OCI-M2 (cell line): ENCODE data around the gene RPS5.
"Not testable (repeated sequence)": the region's sequence is repeated elsewhere in the genome, so short reads cannot be mapped to it uniquely, and the experiment has no call there.

Experiments
- DNase-seq: peaks from one replicate; lab custom pipeline; 2025; ENCODE audit not compliant: unreplicated experiment; lab: John Stamatoyannopoulos, UW

Gene RPS5

DNA sequence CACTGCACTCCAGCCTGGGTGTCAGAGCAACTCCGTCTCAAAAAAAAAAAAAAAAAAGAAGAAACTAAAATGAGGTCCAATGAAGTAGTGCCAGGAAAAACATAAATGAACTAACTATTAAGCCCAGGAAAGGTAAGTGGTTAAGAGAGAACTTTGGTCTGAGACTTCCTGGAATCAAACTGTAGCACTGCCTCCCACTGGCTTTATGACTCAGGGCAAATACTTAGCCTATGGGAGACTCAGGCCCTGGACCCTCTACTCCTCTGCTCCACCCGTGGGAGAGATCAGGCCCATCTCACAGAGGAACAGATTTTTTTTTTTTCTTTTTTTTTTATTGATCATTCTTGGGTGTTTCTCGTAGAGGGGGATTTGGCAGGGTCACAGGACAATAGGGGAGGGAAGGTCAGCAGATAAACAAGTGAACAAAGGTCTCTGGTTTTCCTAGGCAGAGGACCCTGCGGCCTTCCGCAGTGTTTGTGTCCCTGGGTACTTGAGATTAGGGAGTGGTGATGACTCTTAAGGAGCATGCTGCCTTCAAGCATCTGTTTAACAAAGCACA is 16.9 kb downstream of the RPS5 start:
- DNase-seq = not testable (repeated sequence)

DNA sequence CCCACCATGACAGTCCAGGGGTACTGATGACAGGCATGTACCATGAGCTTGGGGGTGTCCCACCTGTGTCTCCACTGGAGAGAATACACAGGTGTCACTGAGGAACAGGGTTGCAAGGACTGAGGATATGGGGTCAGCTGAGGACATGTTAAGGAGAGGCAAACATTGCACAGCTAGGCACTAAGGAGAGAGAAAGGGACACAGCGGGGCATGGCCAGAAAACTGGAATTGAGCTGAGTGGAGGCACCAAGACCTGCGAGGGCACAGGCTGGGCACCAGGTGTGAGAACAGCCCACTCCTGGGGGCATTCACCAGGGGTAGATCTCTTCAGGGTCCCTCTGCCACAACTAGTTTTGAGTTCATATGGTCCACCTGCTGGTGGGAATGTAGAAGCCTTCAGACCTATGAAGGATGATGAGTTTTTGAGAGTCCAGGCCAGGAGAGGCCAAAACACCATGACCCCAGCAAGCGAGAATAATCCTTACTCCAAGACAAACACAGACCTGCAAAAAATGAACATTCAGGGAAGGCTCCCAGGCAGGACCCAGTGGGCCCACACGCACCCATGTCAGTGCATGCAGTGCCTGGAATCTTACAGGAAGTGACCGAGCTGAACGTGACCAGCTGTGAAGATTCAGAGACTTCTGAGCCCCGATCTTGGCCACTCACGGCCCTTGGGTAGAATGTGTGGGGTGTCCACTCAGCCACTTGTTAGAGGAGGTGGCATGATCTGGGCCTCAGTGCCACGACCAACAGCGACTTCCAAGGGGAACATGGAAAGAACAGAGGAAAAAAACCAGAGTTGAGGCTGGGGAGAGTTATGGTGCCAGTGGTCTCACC is 20.0 kb downstream of the RPS5 start:
- no peak for DNase-seq

DNA sequence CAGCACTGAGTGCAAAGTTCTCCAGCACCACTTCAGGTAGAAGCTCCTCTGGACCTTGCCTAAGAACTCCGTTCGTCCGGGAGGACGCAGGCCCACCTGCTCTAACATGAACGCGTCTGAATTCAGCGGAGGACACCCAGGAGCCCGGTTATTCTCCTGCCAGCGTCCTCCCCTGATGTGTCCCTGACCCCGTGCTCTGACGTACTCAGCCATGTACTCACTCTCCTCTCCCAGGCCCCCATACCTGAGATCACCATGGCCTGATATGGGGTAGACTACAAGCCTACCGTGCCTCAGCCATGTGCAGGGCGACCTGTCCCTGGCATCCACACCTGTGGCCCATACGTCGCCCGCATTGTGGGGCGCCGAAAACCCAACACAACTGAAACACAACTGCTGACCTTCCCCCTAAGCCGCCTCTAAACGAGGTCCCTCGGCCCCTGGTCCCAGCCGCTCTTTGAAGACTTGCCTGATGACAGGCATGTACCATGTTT is 20.6 kb downstream of the RPS5 start:
- DNase-seq = no peak

DNA sequence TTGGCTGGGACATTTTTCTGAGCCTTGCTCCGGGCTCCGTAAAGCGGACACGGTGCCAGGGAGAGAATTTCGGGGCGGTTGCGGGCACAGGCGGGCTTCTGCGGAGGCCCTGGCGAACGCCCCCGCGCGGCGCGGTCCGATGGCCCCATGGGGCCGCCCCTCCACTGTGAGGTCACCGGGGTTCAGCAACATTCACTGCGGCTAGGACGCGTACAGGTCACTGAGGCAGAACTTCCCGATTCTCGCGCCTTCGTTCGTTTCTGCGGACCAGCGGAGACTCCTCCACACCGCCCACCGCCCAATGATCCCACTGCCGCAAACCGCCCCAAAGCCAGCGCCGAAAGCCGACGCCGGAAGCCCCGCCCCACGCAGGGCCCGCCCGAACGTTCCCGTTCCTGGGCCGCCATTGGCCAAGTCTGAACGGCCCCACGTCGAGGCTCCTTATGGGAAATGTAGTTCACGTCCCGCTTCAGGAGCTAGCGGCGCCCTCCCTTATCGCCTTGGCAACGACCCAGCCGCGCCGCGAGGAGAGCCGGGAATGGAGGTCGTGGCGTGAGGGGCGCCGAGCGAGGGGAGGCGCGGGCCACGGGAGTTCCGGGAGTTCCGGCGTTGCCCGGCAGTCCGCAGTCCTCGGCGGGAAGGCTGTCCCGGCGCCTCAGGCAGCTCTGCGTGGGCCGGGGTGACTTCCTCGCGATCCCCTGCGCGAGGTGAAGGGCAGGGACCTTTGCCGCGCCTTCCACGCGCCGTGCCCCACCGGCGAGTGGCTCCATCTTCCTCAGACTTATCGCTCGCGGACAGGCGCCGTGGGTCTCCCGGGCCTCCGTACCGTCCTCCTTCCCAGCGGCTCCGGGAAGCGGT is 21.3 kb downstream of the RPS5 start, which contains the start of gene ZNF584:
Gene ZNF584 (plus strand): TSS at position 498 of the 858 bp plus-strand sequence. CDS start 499 bp downstream, outside the sequence.
- DNase-seq = peak; percentile 84

DNA sequence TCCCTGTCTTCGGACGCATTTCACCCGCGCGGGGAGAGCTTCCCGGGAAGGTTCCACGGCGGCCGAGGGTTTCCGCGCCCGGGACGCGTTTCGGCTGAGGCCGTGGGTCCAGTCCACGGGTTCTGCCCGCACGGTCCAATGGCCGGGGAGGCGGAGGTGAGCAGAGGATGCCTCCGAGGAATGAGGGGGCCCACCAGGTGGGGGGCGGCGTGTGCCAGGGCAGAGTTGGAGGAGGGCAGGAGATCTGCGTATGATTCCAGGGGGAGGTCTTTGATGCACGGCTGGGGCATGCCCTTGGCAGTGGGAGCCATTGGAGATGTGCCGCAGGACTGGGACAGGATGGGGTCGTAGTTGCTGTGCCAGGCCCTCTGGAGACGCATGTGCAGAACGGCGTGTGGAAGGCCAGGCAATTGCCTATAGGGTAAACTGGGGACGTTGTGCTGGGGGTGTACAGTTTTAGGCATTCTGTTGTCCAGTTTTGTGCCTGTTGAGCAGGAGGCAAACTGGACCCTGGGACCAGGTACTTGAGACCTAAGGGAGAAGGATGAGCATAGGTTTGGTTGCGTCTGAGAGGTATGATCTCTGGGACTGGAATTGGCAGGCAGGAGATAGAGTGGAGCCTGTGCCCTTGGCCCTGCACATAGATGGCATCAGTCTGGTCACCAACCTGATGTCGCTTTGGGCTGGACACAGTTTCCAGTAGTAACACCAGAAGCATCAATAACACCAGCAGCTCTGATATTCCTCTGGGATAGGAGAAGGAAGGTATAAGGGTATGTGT is 22.1 kb downstream of the RPS5 start:
- no peak for DNase-seq

DNA sequence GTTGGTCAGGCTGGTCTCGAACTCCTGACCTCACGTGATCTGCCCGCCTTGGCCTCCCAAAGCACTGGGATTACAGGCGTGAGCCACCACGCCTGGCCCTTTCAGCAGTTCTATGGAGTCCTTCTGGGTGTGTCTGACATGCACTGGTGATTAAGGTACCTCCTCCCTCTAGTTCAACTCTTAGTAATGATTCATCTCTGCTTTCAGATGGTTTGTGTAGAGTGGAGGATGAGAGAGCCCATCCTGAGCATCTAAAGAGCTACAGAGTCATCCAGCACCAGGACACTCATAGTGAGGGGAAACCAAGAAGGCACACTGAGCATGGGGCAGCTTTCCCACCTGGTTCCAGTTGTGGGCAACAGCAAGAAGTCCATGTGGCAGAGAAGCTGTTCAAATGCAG is 29.5 kb downstream of the RPS5 start:
- no peak for DNase-seq

DNA sequence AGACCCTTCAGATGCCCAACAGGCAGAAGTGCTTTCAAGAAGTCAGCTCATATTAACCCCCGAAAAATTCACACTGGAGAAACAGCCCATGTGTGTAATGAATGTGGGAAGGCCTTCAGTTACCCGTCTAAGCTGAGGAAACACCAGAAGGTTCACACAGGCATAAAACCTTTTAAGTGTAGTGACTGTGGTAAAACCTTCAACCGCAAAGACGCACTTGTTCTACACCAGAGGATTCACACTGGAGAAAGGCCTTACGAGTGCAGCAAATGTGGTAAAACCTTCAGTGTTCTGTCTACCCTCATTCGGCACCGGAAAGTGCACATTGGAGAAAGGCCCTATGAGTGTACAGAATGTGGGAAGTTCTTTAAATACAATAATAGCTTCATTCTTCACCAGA is 30.0 kb downstream of the RPS5 start:
- DNase-seq = no peak

DNA sequence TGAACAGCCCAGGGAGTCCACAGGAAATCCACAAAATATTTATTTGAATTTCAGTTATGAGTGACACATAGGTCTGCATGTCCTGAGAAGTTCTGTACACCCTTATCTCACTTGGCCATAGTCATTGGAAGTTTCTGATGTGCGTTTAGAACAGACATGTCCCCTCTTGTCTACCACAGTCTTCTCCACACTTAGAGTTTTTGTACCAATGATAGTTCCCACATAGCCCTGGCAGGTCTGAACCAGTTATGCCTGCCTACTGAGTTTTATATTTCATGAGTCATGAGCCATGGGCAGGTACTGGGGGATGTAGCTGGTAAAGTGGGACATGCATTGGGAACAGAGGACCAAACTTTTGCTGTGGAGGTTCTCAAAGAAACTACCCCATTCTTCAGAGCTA is 41.5 kb downstream of the RPS5 start:
- DNase-seq = no peak

DNA sequence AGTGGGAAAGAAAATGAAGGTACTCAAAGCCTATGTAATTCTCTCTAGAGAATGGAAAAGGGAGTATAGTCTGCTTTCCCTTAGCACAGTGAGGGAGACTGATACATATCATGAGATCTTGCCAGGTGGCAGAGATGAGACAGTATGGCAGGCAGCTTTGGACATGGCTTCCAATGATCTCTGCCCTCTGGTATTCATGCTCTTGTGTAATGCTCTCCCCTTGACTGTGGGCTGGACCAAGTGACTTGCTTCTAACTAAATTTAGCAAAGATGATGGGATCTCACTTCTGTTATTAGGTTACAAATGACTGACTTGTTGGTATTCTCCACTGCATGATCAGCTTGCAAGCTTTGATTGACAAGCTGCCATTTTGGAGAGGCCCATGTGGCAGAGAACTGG is 42.7 kb downstream of the RPS5 start:
- no peak for DNase-seq

DNA sequence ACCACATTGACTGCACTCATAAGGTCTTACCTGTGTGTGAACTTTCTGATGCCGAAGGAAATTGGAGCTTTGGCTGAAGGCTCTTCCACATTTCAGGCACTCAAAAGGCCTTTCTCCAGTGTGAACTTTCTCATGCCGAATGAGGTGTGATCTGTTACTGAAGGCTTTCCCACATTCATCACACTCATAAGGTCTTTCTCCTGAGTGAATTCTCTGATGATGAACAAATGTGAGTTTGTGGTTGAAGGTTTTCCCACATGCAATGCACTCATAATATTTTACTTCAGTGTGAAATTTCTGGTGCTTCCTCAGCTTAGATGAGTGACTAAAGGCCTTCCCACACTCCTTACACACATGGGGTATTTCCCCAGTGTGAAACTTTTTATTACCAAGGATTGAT is 47.1 kb downstream of the RPS5 start:
- DNase-seq = no peak

DNA sequence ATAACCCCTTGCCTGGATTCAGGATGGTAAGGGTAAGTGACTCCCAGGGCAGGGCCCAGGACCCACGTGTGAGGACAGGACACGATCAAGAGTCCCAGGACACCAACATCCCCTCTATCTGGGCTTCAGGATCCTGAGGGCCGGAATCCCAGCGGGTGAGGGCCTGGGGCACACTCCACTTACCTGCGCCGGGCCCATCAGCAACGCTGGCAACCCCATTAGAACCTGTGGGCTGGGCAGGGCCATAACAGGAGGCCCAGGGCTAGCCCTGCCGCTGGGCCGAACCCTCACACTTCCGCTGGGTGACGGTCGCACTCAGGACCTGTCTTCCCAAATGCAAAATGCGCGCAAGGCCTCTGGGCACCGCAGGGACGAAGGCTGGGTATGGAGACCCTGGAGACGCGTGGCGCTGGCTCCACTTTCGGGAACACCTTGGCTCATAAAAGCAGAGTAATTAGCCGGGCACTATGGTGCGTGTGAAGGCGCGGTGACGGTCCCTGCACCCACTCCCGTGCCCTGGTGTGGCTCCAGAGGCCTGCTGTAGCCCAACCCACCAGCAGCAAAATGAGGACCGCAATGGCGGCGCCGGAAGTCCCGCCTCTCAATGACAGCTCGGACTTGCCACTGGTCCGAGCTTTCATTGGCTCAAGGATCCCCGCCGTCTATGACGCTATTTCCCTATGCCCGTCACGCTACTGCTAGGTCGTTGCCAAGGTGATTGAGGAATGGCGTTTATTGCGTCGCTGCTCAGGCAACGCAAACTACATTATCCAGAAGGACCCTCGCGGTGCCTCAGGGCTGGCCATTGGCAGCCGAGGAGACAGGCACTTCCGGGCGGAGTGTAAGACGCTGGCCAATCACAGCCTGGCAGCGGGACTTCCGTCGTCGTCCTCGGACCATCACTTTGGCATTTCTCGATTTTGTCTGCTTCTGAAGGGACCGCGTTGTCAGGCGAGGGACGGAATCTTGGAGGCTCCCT is 52.8 kb downstream of the RPS5 start, which contains the start of gene ZNF132:
Gene ZNF132 (minus strand): TSS at position 578 of the 979 bp plus-strand sequence. CDS start 332 bp downstream, at position 246.
- peak; percentile 48 for DNase-seq

DNA sequence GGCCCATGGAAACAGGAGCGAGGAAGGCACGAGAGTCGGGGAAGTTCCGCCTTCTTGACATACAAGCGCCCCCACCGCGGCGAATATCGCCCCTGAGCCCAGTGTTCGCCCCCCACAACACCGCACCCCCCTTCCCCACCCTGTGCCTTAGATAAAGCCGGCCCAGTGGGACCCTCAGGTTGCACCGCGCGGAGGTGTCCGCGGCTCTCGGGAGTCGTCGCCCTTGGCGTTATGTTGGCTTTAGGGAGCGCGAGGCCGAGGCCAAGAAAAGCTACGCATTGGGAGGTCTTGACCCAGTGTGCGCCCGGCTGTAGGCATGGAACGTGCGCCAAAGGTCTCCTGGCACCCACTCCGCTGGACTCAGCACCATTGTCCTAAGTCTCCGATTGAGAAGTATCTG is 53.5 kb downstream of the RPS5 start:
- DNase-seq = no peak

DNA sequence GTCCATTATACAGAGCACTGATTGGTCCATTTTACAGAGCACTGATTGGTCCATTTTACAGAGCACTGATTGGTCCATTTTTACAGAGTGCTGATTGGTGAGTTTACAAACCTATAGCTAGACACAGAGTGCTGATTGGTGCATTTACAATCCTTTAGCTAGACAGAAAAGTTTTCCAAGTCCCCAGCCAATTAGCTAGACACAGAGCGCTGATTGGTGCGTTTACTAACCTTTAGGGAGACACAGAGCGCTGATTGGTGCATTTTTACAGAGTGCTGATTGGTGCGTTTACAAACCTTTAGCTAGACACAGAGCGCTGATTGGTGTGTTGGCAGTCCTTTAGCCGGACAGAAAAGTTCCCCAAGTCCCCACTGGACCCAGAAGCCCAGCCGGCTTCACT is 55.9 kb downstream of the RPS5 start:
- DNase-seq = not testable (repeated sequence)
